Mononuclear cell (primary cell): ENCODE results near the gene PLPPR4. TPM values are rescaled to one million over a fixed set of nuclear protein-coding genes. Genes with fewer than 3 reads are reported as not detected.
"Not testable (repeated sequence)": the region's sequence is repeated elsewhere in the genome, so short reads cannot be mapped to it uniquely, and the experiment has no call there.

Source experiments
- H3K27me3 ChIP-seq: 2 replicates; pipeline ENCODE4 v1.6.0; 2011; ENCODE audit warnings: low read length, control low read depth; ENCODE audit not compliant: insufficient read depth
- H3K4me1 ChIP-seq: 2 replicates; pipeline ENCODE4 v1.5.1; 2011; ENCODE audit warnings: mild to moderate bottlenecking, low read length, control low read depth; ENCODE audit not compliant: insufficient read depth
- H3K4me3 ChIP-seq: 2 replicates; pipeline ENCODE4 v1.5.1; 2011; ENCODE audit warnings: mild to moderate bottlenecking, low read length, moderate library complexity
- H3K9me3 ChIP-seq: 2 replicates; pipeline ENCODE4 v1.5.1; 2011; ENCODE audit warnings: low read depth, mild to moderate bottlenecking, control low read depth, low read length
- total RNA-seq: library from RNA; depleted of rRNA; stranded (reverse); fragments of >200 nt; gene quantifications from one replicate; pipeline ENCODE4 v1.2.3, GENCODE V29; 2012

The PLPPR4 gene
- total RNA-seq, 1 donor: not detected

GRCh38 chr1:99246152-99246551, 18.1 kb upstream of the PLPPR4 start:
- no peaks in the 10 kb centered on the region for H3K4me1 ChIP-seq

GRCh38 chr1:99247199-99247598, 17.1 kb upstream of the PLPPR4 start:
- H3K4me3 ChIP-seq: no peak overlapping the region
- H3K27me3 ChIP-seq: no peaks in the 10 kb centered on the region
- no peaks in the 10 kb centered on the region for H3K4me1 ChIP-seq
- no peaks in the 10 kb centered on the region for H3K9me3 ChIP-seq

More at GRCh38 chr1:99246152-99246551, 18.1 kb upstream of the PLPPR4 start:
- no peak overlapping the region for H3K4me3 ChIP-seq
- no peaks in the 10 kb centered on the region for H3K9me3 ChIP-seq
- no peaks in the 10 kb centered on the region for H3K27me3 ChIP-seq

DNA sequence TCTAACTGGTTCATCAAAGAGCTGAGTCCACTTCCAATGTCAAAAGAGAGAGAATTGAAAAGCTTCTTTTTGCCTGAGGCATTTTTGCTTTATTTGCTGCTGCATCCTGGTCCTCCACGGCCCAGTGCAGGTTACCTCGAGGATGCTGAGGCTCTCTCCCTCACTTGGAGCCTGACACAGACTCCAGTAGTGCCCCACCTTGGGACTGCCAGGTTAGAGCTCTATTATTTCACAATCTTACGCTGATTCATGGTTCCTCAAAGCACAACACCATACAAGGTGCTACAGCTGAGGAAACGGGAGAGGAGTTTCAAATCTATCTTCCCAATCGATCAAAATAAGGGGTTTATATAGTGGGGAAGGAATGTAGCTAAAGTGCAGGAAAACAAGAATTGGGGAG, 13.6 kb upstream of the PLPPR4 start:
- Histone ChIP-seq H3K4me1 (no peaks in the 10 kb centered on the region), H3K27me3 (no peaks in the 10 kb centered on the region), H3K4me3 (no peak overlapping the region)

GRCh38 chr1:99251308-99251707, 13.0 kb upstream of the PLPPR4 start:
- Histone ChIP-seq H3K4me1 (no peaks in the 10 kb centered on the region), H3K4me3 (no peak overlapping the region), H3K9me3 (no peaks in the 10 kb centered on the region), H3K27me3 (no peaks in the 10 kb centered on the region)

More for the DNA sequence above, 13.6 kb upstream of the PLPPR4 start:
- no peaks in the 10 kb centered on the region for H3K9me3 ChIP-seq

- Histone ChIP-seq H3K4me1 (no peaks in the 10 kb centered on the region), H3K4me3 (no peak overlapping the region), H3K9me3 (no peaks in the 10 kb centered on the region), H3K27me3 (no peaks in the 10 kb centered on the region)
These were observed 11.7 kb upstream of the PLPPR4 start for GRCh38 chr1:99252630-99253029.

DNA sequence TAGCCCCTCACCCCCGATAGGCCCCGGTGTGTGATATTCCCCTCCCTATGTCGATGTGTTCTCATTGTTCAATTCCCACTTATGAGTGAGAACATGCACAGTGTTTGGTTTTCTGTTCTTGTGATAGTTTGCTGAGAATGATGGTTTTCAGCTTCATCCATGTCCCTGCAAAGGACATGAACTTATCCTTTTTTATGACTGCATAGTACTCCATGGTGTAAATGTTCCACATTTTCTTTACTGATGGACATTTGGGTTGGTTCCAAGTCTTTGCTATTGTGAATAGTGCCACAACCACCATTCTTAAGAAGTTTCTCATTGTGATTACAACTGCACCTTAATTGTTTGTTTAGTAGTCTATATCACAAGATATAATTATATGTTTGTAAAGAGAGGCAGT, 3.9 kb upstream of the PLPPR4 start:
- not testable (repeated sequence) for H3K4me1 ChIP-seq, H3K9me3 ChIP-seq, H3K4me3 ChIP-seq
- peaks cover 23% of the 10 kb centered on the region for H3K27me3 ChIP-seq

DNA sequence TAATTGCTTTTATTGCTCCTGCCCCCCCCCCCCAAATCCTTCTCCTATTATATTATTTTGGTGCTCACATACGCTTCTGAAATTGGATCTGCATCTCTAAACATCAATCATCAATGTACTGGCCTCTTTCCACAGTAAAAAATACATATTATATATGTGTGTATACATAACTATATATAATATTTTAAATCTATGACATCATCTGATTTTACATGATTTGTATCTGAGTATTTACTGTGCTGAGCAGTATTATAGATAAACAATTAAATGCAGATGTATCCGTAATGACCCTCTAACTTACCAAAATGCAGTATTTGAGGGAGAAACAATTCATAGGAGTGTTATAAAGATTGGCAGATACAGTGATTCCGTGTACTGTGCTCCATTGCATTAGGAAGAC, 832 bp downstream of the PLPPR4 start:
- Histone ChIP-seq H3K9me3 (no peaks in the 10 kb centered on the region), H3K27me3 (peaks cover 31% of the 10 kb centered on the region), H3K4me1 (no peaks in the 10 kb centered on the region), H3K4me3 (no peak overlapping the region)

DNA sequence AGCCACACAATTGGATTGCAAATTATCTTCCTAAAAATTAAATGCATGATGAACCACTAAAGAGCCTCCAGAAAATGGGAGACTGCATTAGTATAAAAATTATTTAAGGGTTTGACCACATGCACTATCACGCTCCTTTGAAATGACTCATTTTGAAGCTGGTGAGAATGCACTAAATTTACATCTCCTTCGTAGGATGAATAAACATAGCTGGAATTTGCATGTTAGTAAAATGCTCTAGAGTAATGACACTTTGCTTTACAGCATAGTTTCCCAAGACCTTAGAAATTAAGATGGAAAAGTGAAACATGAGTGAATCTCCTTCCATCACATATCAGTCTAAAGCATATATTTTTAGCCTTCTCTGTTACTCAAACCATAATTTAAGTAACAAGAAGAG, 2.4 kb downstream of the PLPPR4 start:
- Histone ChIP-seq H3K4me1 (no peaks in the 10 kb centered on the region), H3K4me3 (no peak overlapping the region), H3K9me3 (no peaks in the 10 kb centered on the region), H3K27me3 (peaks cover 31% of the 10 kb centered on the region)

DNA sequence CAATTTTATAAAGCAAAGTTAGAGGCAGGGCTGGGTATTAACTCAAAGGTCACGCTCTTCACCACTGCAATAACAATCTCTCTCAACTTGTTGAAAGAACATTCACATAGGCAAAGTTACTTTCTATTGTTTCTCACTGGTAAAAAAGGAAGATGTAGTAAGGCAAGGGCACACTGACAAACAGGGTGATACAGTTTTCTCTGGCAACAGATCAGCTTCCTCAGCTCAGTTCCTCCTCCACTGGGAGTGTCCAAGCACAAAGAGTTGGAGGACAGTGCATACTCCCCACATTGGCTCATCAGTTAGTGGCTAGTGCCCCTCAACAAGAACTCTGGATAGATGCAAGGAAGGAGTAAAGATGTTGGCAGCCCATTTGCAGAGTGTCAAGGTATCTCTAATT, 3.7 kb downstream of the PLPPR4 start:
- Histone ChIP-seq H3K4me3 (no peak overlapping the region), H3K27me3 (peaks cover 30% of the 10 kb centered on the region), H3K4me1 (no peaks in the 10 kb centered on the region), H3K9me3 (no peaks in the 10 kb centered on the region)

DNA sequence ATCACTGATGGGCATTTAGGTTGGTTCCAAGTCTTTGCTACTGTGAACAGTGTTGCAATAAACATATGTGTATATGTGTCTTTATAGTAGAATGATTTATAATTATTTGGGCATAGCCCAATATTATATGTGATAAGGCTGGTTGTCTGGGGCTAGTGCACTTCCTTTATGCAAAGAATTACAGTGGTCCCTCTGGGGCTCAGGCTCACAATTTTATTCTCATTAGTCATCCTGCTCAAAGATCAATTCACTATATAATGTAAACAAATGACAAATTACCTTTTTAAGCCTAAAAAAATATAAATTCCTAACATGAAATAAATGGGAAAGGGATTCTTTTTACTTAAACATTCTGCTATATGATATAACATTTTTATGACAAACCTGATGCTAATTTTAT, 5.0 kb downstream of the PLPPR4 start:
- no peaks in the 10 kb centered on the region for H3K4me1 ChIP-seq
- no peak overlapping the region for H3K4me3 ChIP-seq
- peaks cover 17% of the 10 kb centered on the region for H3K27me3 ChIP-seq
- H3K9me3 ChIP-seq: no peaks in the 10 kb centered on the region

DNA sequence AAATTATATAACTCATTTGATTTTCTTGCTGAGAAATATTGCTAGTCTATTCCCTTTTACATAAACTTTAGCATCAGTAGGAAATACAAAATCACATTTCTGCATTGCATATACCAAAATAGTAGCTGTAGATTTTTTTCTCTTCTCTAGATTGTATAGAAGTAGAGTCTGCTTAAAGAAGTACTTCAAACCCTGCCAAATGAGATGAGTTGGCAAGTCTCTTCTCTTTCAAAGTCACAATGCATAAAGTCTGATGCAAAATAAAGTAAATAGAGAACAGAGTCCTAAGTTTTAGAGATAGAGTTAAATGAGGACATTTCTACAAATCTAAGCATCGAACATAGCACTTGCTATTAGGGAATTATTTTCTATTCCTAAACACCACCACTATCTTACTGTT, 6.4 kb downstream of the PLPPR4 start:
- H3K9me3 ChIP-seq: no peaks in the 10 kb centered on the region
- peaks cover 6% of the 10 kb centered on the region for H3K27me3 ChIP-seq
- H3K4me3 ChIP-seq: no peak overlapping the region
- no peaks in the 10 kb centered on the region for H3K4me1 ChIP-seq

- Histone ChIP-seq H3K27me3 (peaks cover under 1% of the 10 kb centered on the region), H3K9me3 (no peaks in the 10 kb centered on the region), H3K4me3 (no peak overlapping the region), H3K4me1 (no peaks in the 10 kb centered on the region)
These were observed 7.0 kb downstream of the PLPPR4 start for GRCh38 chr1:99271249-99271648.

GRCh38 chr1:99277066-99277465, 12.8 kb downstream of the PLPPR4 start:
- Histone ChIP-seq H3K27me3 (no peaks in the 10 kb centered on the region), H3K9me3 (no peaks in the 10 kb centered on the region), H3K4me1 (no peaks in the 10 kb centered on the region), H3K4me3 (no peak overlapping the region)

GRCh38 chr1:99279525-99279924, 15.2 kb downstream of the PLPPR4 start:
- Histone ChIP-seq H3K4me3 (no peak overlapping the region), H3K4me1 (no peaks in the 10 kb centered on the region), H3K9me3 (no peaks in the 10 kb centered on the region), H3K27me3 (no peaks in the 10 kb centered on the region)

DNA sequence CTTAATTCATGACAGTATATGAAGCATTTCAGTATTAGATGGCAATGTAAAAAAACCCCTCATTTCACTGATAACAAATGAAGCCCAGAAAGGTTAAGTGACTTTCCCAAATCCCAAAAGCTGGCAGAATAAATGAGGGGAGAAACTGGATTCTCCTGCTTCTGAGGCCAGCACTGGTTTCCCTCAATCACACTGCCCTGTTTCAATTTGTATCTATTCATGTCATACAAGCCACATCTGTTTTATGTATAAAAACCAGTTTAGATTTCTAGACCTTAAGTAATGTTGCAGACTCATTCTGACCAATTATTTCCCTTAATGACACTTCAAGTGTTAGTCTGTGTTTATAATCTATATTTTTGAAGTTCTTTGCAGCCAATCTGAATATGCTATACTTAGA, 16.8 kb downstream of the PLPPR4 start:
- Histone ChIP-seq H3K4me3 (no peak overlapping the region), H3K4me1 (no peaks in the 10 kb centered on the region), H3K27me3 (no peaks in the 10 kb centered on the region), H3K9me3 (no peaks in the 10 kb centered on the region)

DNA sequence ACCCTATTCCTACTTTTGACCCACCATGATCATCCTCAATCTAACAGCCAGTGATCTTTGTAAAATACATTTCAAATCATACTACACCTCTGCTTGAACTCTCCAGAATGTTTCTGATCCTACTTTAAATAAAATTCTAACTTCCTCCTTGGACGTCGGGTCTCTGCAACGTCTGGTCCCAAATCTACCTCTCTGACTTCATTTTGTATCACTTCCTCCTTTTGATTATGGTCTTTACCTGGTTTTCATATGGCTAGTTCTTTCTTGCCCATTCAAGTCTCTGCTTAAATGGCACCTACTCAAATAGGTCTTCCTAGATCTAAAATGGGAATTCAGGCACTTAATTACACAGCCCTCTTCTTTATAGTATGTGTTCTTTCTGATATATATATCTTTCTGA, 18.2 kb downstream of the PLPPR4 start:
- H3K27me3 ChIP-seq: no peaks in the 10 kb centered on the region
- no peaks in the 10 kb centered on the region for H3K9me3 ChIP-seq
- H3K4me3 ChIP-seq: no peak overlapping the region
- no peaks in the 10 kb centered on the region for H3K4me1 ChIP-seq

- not testable (repeated sequence) for H3K9me3 ChIP-seq, H3K27me3 ChIP-seq, H3K4me1 ChIP-seq, H3K4me3 ChIP-seq
These were observed 19.2 kb downstream of the PLPPR4 start for GRCh38 chr1:99283521-99283920.
